ENCODE results near the gene ERC2.

Gene ERC2

GRCh38 chr3:55494976-55495375, 973.3 kb downstream of the ERC2 start:
- DNase-seq (ENCODE audit: low read depth in 2 of 2): no peak

GRCh38 chr3:55492976-55493375, 975.3 kb downstream of the ERC2 start:
- no peak for DNase-seq (ENCODE audit: low read depth in 2 of 2)

GRCh38 chr3:55491296-55491816, 976.9 kb downstream of the ERC2 start:
- no peak for DNase-seq (ENCODE audit: low read depth in 2 of 2)

- no peak for DNase-seq (ENCODE audit: low read depth in 2 of 2)
These were observed 977.9 kb downstream of the ERC2 start for GRCh38 chr3:55490276-55490913.

- DNase-seq (ENCODE audit: low read depth in 2 of 2): no peak
These were observed 978.5 kb downstream of the ERC2 start for GRCh38 chr3:55489798-55490132.

GRCh38 chr3:55488398-55489055, 979.7 kb downstream of the ERC2 start:
- no peak for DNase-seq (ENCODE audit: low read depth in 2 of 2)

- DNase-seq (ENCODE audit: low read depth in 2 of 2): no peak
These were observed 980.7 kb downstream of the ERC2 start for GRCh38 chr3:55487381-55488241.

GRCh38 chr3:55486857-55487380, 981.3 kb downstream of the ERC2 start, which contains the start of gene WNT5A:
Gene WNT5A (minus strand): TSS chr3:55487306. CDS start chr3:55486985, 321 bp downstream.
- DNase-seq (ENCODE audit: low read depth in 2 of 2): no peak

GRCh38 chr3:55486101-55486856, 982.0 kb downstream of the ERC2 start:
- no peak for DNase-seq (ENCODE audit: low read depth in 2 of 2)

GRCh38 chr3:55484801-55485791, 983.2 kb downstream of the ERC2 start:
- DNase-seq (ENCODE audit: low read depth in 2 of 2): peak in 1 of 2 donors; percentile 30

GRCh38 chr3:55484191-55484689, 984.0 kb downstream of the ERC2 start:
- DNase-seq (ENCODE audit: low read depth in 2 of 2): no peak

- DNase-seq (ENCODE audit: low read depth in 2 of 2): no peak
These were observed 984.8 kb downstream of the ERC2 start for GRCh38 chr3:55483196-55484095.

- no peak for DNase-seq (ENCODE audit: low read depth in 2 of 2)
These were observed 985.6 kb downstream of the ERC2 start for GRCh38 chr3:55482496-55483195.

GRCh38 chr3:55481744-55482495, 986.3 kb downstream of the ERC2 start:
- DNase-seq (ENCODE audit: low read depth in 2 of 2): no peak

- no peak for DNase-seq (ENCODE audit: low read depth in 2 of 2)
These were observed 987.1 kb downstream of the ERC2 start for GRCh38 chr3:55480911-55481743.

All from stimulated activated CD8-positive, alpha-beta memory T cell treated with anti-CD3 and anti-CD28 coated beads, Interleukin-15, amount 100 ng/mL, for 48 hours (primary cell).